Raji (cell line): Measurements from ENCODE around the gene LDHAL6B.

ENCODE experiments used
- POLR2A ChIP-seq: IDR thresholded peaks from 2 replicates; pipeline ENCODE4 v1.6.1; 2011; ENCODE audit warnings: low read depth, low read length, control low read depth; ENCODE audit not compliant: insufficient read depth

LDHAL6B gene

DNA sequence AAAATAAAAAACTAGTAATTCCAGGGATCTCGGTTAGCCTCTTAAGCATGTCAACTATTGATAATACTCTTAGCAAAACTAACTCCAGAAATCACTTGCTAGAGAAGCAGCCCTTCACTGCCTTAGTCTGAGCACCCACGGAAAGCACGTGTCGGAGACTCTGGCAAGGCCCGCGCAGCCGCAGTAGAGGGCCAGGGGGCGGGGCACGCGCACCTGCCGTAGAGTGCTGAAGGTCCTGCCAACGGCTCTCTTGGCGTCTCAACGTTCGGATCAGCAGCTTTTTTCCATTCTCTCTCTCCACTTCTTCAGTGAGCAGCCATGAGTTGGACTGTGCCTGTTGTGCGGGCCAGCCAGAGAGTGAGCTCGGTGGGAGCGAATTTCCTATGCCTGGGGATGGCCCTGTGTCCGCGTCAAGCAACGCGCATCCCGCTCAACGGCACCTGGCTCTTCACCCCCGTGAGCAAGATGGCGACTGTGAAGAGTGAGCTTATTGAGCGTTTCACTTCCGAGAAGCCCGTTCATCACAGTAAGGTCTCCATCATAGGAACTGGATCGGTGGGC is at the start of gene LDHAL6B:
LDHAL6B (plus strand) TSS at position 221 of the 561 bp plus-strand sequence; CDS start at position 319, 98 bp downstream.
- TF ChIP-seq POLR2A: no peak

DNA sequence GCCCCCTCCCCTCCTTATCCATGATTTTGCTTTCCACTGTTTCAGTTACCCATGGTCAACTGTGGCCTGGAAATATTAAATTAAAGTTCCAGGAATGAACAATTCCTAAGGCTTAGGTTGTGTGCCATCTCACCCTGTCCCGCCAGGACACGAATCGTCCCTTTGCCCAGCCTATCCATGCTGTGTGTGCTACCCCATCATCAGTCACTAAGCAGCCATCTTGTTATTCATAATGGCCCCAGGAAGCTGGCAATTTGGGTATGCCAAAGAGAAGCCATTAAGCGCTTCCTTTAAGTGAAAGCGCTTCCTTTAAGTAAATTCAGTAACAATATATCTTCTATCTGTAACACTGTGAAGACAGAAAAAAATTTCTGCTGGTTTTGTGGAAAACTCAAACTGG is 49.2 kb upstream of the LDHAL6B start:
- TF ChIP-seq POLR2A: no peak

DNA sequence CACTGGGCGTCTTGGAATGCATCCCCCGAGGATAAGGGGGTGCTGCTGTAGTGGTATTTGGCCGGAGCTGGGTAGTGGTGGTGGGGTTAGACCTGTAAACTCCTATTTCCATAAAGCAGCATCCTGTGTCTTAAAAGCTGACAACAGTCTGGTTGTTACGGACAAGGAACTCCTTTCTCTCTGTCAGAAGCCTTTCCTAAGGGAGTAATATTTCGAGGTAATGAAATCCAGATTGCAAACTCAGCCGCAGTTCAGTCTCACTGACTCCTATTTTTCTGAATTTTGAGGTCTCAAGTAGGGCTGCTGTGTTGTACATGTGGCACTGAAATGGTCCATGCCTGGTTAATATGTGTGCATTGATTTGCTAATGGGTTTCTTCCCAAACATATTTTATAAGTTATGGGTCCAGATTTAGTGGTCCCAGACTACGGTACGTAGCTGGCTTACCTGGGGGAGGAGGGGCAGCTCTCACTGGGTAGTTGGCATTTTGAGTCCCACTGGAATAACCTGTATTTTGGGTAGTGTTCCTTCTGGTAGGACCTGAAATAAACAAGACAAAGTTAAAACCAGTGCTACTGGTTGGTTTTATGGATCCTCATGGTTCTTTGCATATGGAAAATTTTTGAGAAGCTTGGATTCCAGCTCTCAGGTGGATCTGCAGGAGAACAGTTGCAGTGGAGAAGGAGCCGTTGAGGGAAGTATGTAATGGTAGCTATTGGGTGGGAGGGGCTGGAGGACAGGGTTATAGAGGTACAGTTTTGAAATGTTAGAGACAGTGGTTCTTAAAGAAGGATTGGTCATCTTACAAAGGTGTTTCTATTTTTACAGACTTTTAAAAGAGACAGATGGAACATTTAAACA is 48.6 kb upstream of the LDHAL6B start:
- TF ChIP-seq POLR2A: no peak

DNA sequence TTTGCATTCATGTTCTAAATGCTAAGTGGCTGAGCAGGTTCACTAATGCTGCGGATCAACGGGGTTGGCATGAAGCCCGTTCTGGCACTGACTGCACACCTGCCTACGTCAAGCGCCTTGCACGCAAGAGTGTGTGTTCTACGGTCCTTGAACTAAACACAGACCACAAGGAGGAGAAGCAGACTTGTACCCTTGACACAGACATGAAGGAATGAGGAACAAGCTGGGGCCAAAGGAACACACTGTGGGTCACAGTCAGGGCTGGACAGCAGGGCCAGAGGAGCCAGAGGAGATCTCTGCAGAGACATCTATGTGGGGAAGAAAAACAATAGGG is 48.0 kb upstream of the LDHAL6B start:
- TF ChIP-seq POLR2A: no peak

DNA sequence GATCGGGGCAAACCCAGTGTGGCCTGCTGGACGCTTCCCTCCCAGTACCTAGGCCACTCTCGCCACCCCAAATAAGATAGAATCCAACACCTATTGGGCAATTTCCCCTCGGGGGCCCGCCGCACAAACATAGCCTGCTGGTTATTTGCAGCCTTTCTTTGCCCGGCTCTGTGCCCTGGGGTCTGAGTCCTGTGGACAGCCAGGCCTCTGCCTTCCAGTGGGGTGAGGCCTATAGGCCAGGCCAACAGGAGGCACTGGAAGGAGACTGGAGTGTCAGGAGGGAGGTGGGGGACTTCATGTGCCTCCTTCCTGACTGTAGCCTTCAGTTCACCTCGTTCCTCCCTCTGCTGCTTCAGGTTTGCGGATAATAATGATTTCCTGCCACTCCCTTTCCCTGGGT is 47.4 kb upstream of the LDHAL6B start:
- TF ChIP-seq POLR2A: no peak

DNA sequence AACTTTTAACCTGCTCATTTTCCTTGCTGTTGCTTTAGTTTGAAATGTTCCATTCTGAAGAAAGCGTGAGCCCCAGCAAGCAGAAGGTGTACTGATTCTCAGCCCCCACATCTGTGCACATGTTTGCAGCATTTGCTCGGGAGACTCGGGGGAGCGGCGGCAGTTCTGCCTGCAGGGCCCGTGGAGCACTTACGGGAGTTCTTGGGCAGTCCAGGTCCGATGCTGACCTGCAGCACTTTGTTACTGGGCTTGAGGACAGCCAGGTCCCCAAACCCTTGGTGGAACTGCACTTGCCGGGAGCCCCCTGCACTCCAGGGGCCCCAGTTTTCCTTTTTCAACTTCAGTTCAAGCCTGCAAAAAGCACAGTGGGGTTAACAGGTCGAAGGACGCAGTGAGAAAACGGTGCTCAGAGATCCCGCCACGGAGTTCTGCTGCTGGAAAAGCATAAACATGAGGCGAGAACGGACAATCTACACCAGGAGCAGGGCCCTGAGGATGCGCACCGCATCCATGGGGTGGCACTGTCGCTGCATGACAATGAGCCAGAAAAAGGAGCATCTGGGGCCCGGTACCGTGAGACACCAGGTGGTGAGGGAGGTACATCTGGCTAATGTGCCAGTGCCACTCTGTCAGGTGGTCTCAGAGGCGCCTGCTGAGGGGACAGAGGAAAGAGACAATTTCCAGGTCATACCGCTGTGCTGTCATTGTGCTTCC is 45.6 kb upstream of the LDHAL6B start:
- TF ChIP-seq POLR2A: no peak

- no peak for TF ChIP-seq POLR2A
Observed at GRCh38 chr15:59165726-59166125, 40.9 kb upstream of the LDHAL6B start.

DNA sequence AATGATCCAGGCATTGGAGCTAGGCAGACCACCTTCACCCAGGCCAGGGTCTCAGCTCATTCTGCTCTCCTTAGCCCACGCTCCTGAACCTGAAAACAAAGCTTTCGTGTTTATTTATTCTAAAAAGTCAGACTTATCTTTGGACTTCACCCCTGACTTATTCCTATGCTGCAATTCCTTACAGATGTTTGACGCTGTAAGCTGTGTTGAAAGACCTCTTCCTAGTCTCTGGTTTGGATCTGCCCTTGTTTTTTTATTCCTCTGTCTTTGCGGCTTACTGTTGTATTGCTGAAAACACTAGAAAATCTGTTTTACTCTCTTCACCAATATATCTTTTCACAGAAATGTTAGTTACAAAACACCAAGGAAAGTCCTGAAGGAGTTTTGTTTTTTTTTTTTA is 40.5 kb upstream of the LDHAL6B start:
- no peak for TF ChIP-seq POLR2A

DNA sequence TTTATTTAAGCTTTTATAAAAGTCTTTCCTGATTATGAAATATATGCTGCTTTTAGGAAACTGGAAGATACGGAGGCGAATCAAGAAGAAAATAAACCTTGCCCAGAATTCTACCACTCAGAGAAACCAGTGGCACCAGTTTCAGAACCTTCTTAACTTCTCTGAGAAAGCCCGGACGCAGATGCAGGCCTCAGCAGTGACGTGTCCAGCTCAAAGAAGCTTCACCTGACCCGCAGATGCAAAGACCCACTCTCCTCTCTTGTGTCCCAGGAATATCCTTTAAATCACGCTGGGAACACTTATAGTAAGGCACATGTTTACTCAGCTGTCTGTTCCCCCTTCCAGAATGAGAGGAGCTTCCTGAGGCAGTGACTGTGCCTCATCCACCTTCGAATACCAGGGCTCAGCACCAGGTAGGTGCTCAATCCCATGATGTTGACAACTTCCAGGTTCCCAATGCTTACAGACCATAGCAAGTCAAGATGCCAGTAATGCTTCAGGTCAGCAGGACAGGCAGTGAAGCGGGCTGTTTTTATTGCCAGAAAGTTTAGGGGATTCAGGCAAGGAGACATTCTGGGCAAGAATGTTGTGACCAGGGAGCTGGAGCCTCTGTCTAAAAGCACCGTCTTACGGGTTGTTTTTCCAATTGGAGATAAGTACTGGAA is 39.9 kb upstream of the LDHAL6B start:
- no peak for TF ChIP-seq POLR2A

- no peak for TF ChIP-seq POLR2A
Observed at GRCh38 chr15:59168536-59168935, 38.1 kb upstream of the LDHAL6B start.

- no peak for TF ChIP-seq POLR2A
Observed at GRCh38 chr15:59169251-59169708, 37.4 kb upstream of the LDHAL6B start.

DNA sequence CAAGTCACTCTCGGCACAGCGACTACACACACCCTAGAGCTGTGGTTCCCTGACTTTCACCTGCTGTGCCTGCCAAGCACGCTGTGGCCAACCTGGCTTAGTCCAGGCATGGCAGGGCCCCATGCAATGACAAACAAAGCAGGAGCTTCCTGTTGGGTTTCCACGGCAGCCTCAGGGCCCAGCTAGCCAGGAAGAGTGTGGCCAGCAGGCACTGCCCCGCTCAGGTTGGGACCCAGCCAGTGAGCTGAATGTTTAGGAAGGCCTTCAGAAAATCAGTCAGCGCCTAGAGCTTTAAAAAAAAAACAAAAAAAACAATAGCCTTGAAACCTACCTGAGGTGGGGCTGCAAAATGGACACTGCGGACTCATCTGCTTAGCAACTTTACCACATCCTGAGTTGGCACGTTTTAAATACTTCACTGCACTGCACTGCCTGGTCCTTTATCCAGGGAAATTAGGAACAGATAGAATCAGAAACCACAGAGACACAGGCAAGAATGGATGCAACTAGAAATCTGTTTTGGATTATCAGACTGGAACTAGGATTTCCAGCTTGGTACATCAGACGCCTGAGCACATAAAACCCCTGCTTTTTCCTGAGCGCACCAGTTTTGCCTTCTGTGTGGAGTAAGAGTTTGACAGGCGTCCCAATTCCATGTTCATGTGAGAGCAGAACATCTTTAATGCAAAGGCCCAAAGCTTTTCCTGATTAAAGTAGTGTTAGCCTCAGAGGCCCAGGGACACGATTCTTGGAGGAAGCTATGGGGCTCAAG is 36.2 kb upstream of the LDHAL6B start:
- TF ChIP-seq POLR2A: no peak

GRCh38 chr15:59171067-59171397 is 35.6 kb upstream of the LDHAL6B start:
- no peak for TF ChIP-seq POLR2A

DNA sequence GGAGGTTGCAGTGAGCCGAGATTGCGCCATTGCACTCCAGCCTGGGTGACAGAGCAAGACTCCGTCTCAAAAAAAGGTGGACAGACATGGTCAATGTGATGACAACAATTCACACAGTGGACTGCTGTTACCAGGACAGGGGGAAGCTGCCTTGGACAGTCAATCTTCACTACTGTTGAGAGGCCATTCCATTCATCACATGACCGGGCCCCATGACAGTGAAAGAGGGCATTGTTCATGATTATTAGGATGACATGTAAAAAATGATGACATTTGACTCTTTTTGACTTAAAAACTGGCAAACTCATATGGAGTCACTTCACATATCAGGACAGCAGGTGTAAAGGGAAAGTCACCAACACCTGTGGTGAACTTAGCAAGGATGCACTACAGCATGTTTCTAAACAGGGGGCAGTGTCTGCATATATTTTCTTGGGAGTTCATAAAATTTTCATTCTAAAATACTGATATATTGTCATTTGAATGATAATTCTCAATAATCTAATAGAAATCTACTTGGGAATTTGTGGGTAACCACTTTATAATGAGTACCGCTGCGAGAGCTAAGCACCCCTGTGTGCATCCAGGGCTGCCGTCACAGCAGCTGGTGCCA is 34.2 kb upstream of the LDHAL6B start:
- no peak for TF ChIP-seq POLR2A
